Left ventricle myocardium inferior (tissue), 1 donor: ENCODE results near the gene ARGLU1. TPM values are rescaled to one million over a fixed set of nuclear protein-coding genes. Genes with fewer than 3 reads are reported as not detected.
A peak's percentile ranks its signal among the peaks of the same experiment; 100 is the strongest.

Experiments used
- DNase-seq: peaks from one replicate; pipeline ENCODE4 v3.0.0-alpha.2; 2020
- H3K27ac ChIP-seq: fragments of 200-600 bp; replicated peaks from 2 replicates; pipeline ENCODE4 v1.8.0; 2021
- H3K27me3 ChIP-seq: fragments of 200-600 bp; 2 replicates; pipeline ENCODE4 v1.8.0; 2021; ENCODE audit warnings: low read depth
- H3K36me3 ChIP-seq: fragments of 200-600 bp; 2 replicates; pipeline ENCODE4 v1.8.0; 2021
- H3K4me1 ChIP-seq: fragments of 200-600 bp; 2 replicates; pipeline ENCODE4 v1.8.0; 2021
- H3K4me3 ChIP-seq: fragments of 200-600 bp; 2 replicates; pipeline ENCODE4 v1.8.0; 2021; ENCODE audit warnings: mild to moderate bottlenecking, moderate library complexity
- H3K9me3 ChIP-seq: fragments of 200-600 bp; replicated peaks from 2 replicates; pipeline ENCODE4 v1.8.0; 2021
- CTCF ChIP-seq: fragments of 200-600 bp; IDR thresholded peaks from 2 replicates; pipeline ENCODE4 v1.8.0; 2021; ENCODE audit warnings: antibody characterized with exemption, mild to moderate bottlenecking, borderline replicate concordance
- intact Hi-C: fragments of 100-400 bp; cut with micrococcal nuclease; formaldehyde crosslinking; loops from one replicate; pipeline ENCODE4 v1.11.0; 2022
- total RNA-seq: library from RNA; stranded (reverse); fragmentation: NEBNext Ultra II Directional; extraction: Animal tissue kit (Norgen Biotek cat#: 25700); gene quantifications from one replicate; pipeline ENCODE4 v1.2.1, GENCODE V29; 2021
- donor health status: DM: no; HTN: yes; CAD: no; lungs with severe emphysema.

Gene ARGLU1
- total RNA-seq, 1 donor from 2014 or later: 29.0 TPM

GRCh38 chr13:106565127-106565775 lies 2.7 kb downstream of the ARGLU1 start:
- Histone ChIP-seq H3K9me3 (no peaks in the 10 kb centered on the region), H3K4me3 (peak overlapping the region; percentile 95), H3K27ac (no peak overlapping the region), H3K36me3 (no peaks in the 10 kb centered on the region), H3K27me3 (no peaks in the 10 kb centered on the region), H3K4me1 (peaks cover 92% of the 10 kb centered on the region)
- no peak for TF ChIP-seq CTCF
- DNase-seq: no peak
- intact Hi-C loops: no loop called here

GRCh38 chr13:106562301-106562700 lies 5.6 kb downstream of the ARGLU1 start:
- Histone ChIP-seq H3K4me1 (peaks cover 100% of the 10 kb centered on the region), H3K27me3 (no peaks in the 10 kb centered on the region), H3K27ac (peak overlapping the region; percentile 47), H3K36me3 (peaks cover 4% of the 10 kb centered on the region), H3K4me3 (no peak overlapping the region), H3K9me3 (no peaks in the 10 kb centered on the region)
- no peak for TF ChIP-seq CTCF
- intact Hi-C loops: no loop called here
- DNase-seq: no peak

GRCh38 chr13:106561551-106562170 lies 6.3 kb downstream of the ARGLU1 start:
- intact Hi-C loops: no loop called here
- Histone ChIP-seq H3K27me3 (no peaks in the 10 kb centered on the region), H3K36me3 (peaks cover 11% of the 10 kb centered on the region), H3K4me3 (peak overlapping the region; percentile 17), H3K27ac (peak overlapping the region; percentile 47), H3K9me3 (no peaks in the 10 kb centered on the region), H3K4me1 (peaks cover 100% of the 10 kb centered on the region)
- DNase-seq: no peak
- TF ChIP-seq CTCF: no peak

- no peak overlapping the region for H3K27ac ChIP-seq
Observed at GRCh38 chr13:106560821-106561220, 7.1 kb downstream of the ARGLU1 start.

GRCh38 chr13:106558527-106558926 lies 9.4 kb downstream of the ARGLU1 start:
- no peak for DNase-seq
- H3K27me3 ChIP-seq: no peaks in the 10 kb centered on the region
- peaks cover 89% of the 10 kb centered on the region for H3K4me1 ChIP-seq
- peak overlapping the region; percentile 32 for H3K27ac ChIP-seq
- H3K9me3 ChIP-seq: no peaks in the 10 kb centered on the region
- no peak overlapping the region for H3K4me3 ChIP-seq
- intact Hi-C loops: no loop called here
- TF ChIP-seq CTCF: no peak
- peaks cover 42% of the 10 kb centered on the region for H3K36me3 ChIP-seq

More at GRCh38 chr13:106560821-106561220, 7.1 kb downstream of the ARGLU1 start:
- no peaks in the 10 kb centered on the region for H3K9me3 ChIP-seq
- no peak for DNase-seq
- intact Hi-C loops: no loop called here
- no peaks in the 10 kb centered on the region for H3K27me3 ChIP-seq
- peaks cover 98% of the 10 kb centered on the region for H3K4me1 ChIP-seq
- H3K36me3 ChIP-seq: peaks cover 19% of the 10 kb centered on the region
- H3K4me3 ChIP-seq: no peak overlapping the region
- no peak for TF ChIP-seq CTCF
